Renal pelvis (tissue), 4 donors: Measurements from ENCODE around the gene AUP1. TPM values are rescaled to one million over a fixed set of nuclear protein-coding genes. Genes with fewer than 3 reads are reported as not detected.
A peak's percentile ranks its signal among the peaks of the same experiment; 100 is the strongest.

Source experiments
- DNase-seq: peaks from one replicate; pipeline ENCODE4 v3.0.0-alpha.2; 2013
- polyA plus RNA-seq, 3 donors: library from polyadenylated mRNA; unstranded; fragments of 120-200 nt; gene quantifications; one replicate each; pipeline ENCODE4 v1.2.1, GENCODE V29; 2013; ENCODE audit not compliant: insufficient read length in 3 of 3

The AUP1 gene
- polyA plus RNA-seq, 3 donors: 106 to 113 (median 110) TPM

DNA sequence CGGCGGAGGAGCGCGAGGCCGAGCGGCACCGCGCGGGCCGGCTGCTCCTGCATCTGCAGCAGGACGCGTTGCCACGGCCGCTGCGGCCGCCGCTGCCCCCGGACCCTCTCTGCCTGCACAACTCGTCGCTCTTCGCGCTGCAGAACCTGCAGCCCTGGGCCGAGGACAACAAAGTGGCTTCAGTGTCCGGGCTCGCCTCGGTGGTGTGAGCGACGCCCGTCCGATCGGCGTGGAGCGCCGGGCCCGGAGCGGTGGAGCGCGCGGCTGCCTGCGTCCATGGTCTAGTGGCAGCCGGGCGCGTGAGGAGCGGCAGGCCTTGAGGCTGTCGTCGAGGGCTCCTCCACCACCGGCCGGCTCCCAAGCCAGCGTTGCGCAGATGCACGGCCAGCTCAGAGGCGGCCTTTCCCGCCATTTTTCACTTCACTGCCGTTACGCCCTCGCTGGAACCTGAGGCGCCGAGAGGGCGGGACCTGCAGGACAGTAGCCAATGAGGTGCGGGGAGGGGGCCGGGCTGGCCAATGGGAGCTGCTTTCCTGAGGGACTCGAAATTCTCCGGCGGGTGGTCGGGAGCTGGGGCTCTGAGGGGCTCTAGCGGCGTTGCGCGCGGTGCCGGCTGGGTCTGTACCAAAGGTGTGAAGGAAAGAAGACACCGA is 13.4 kb downstream of the AUP1 start:
- DNase-seq: no peak

DNA sequence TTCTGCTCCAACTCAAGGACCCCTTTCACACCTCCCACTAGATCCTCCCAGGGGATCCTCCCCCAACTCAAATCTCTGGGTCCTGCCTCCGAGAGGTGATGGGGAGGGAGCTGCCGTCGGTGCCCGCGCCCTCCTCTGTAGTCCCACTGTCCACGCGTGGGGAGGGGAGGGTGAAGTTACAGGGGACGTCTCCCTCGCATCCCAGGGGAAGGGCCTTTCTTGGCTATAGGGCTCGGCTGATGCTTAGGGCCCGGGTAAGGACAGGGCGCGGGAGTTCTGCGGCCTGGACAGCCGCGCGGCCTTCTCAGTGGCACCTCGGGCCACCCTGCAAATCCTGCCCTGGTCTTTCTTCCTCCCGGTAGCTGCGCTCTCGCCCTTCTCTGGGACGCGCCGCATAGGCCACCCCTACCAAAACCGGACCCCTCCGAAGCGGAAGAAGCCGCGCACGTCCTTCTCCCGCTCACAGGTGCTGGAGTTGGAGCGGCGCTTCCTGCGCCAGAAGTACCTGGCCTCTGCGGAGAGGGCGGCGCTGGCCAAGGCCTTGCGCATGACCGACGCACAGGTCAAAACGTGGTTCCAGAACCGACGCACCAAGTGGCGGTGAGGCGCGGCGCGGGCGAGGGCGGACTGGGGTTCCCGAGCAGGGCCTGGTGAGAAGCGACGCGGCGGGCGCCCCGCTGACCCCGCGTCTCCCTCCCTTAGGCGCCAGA is 14.1 kb downstream of the AUP1 start:
- DNase-seq: no peak

DNA sequence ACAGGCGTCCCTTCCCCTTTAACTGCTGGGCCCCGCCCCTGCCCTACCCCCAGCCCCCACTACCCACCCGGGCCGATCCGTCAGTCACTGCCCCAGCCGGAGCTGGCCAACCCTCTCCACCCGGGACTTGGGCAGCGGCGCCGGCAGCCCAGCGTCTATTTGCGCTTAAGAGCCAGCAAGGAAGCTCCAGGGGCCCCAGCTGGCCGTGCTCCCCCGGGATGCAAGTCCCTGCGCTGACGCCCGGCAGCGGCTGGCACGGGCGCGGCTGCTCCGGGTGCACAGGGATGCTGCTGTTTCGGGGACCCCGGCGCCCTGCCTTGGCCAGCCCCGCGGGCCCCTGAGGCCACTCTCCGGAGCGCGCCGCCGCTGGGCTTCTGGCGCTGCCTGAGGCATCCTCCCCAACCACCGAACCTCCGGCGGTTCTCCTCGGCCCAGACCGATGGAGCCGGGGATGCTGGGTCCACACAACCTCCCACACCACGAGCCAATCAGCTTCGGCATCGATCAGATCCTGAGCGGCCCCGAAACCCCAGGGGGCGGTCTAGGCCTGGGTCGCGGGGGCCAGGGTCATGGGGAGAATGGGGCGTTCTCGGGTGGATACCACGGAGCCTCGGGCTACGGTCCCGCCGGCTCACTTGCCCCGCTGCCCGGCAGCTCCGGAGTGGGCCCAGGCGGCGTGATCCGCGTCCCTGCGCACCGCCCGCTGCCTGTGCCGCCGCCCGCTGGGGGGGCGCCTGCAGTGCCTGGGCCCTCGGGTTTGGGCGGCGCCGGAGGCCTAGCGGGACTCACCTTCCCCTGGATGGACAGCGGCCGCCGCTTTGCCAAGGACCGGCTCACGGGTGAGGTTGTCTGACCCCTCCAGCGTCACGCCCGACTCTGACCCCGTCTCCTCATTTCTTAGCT is 14.9 kb downstream of the AUP1 start, which contains the start of gene TLX2:
TSS of gene TLX2 (plus strand) at position 83 of the 903 bp plus-strand sequence. CDS start at position 440, 357 bp downstream.
- DNase-seq: no peak

DNA sequence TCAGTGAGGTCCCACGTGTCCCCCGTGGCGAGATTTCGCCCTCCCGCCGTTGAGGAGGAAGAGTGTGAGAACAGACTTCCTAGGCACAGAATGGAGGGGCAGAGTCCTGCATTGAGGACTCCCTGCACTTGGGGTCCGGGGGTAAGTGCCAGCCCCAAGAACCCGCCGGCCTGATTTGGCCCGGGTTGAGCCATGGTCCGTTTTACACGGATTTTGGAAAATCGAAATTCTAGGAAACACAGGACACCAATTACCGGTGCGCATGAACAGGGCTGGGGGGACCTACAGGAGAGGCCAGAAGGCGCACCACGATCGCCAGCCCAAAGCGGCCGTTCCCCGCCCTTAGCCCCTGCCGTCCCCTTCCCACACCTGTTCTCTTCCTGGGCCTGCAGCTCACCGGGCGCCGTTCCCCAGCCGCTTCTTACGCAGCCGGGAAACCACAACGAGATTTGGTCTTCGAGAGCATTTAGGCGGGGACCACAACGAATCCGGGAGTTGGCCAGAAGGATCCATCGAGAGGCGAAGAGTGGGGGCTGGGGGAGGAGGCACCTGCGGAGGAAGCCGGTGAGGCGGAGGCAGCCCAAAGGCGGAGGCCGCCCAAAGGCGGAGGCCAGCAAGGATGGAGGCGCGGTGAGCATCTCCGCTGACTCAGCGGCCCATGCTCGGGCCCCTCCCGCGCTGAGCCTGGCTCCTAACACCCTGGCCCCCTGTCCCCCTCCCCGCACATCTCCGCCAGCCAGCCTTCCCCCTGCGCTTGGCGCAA is 15.7 kb downstream of the AUP1 start:
- no peak for DNase-seq

DNA sequence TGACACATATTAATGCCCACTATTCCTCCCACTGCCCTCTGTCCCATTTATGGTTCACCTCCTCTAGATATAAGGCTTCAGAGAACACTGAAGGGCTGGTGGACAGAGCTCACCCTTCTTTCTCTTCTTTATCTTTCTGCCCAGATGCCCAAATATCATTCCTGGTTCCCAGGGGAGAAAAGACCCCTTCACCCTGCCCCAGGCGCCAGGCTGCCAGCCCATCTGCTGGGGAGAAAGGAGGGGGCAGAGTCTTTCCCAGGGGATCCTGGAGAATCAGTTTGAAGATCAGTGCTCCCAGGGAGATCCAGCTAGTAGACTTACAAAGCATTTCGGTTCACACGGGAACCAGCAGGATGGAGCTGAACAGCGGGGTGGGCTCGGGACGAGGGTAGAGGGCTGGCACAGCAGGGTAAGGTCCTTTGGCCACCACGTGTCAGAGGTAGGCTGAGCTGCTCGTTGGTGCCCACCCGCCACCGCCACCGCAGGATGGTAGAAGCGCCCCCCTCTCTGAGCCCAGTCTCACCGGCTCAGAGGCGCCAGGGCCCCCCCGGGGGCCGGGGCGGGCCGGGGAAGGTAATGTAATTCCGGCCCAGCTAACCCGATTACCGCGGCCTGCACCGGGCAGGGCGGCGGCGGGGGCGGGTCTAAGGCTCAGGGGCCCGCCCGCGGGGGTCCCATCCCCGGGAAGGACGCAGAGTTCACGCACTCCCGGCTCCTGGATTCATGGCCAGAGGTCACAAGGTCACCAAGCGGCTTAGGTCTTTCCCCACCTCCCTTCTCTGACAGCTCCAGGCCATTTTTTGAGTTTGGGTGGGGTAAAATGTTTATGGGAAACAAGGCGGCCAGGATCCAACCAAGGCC is 16.5 kb downstream of the AUP1 start:
- no peak for DNase-seq

DNA sequence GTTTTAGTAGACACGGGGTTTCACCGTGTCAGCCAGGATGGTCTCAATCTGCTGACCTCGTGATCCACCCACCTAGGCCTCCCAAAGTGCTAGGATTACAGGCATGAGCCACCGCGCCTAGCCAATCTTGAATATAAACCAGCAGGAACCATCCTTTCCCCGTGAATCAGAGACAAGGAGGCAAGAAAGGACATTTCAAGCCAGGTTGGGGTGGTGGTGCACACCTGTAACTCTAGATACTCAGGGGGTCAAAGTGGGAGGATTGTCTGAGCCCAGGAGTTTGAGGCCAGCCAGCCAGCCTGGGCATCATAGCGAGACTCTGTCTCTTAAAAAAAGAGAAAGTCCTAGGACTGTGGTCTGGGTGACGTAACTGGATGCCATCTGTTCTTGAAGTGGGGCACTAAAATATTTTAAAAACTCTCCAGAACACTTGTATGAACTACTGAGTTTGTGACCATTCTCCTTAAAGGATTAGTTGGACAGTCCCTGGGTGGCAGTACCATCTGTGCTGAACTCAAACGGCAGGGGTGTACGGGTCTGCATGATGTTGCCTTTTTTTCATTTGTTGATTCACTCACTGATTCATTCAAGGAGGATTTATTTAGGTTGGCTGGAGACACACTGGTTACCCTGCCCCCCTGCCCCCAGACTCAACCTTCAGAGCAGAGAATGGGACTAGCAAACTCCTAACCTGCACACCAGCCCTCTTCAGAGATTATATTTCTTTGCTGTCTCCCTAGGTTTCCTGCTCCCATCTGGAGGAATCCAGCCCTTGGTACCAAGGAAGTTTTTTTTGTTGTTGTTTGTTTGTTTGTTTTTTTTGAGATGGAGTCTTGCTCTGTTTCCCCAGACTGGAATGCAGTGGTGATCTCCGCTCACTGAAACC is 18.2 kb downstream of the AUP1 start:
- DNase-seq: no peak

DNA sequence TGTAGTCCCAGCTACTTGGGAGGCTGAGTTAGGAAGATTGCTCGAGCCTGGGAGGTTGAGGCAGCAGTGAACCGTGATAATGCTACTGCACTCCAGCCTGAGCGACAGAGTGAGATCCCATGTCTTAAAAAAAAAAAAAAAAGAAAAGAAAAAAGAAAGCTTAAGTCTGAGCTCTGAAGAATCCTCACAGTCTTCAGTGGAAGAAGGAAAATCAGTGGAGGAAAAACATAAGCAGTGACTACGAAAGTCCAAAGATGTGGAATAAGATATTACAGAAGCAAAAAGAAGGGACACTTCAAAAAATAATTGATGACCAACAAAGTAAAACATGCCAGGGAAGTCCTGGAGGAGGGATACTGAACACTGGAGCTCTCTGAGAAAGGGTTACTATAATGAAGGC is 19.2 kb downstream of the AUP1 start:
- no peak for DNase-seq

DNA sequence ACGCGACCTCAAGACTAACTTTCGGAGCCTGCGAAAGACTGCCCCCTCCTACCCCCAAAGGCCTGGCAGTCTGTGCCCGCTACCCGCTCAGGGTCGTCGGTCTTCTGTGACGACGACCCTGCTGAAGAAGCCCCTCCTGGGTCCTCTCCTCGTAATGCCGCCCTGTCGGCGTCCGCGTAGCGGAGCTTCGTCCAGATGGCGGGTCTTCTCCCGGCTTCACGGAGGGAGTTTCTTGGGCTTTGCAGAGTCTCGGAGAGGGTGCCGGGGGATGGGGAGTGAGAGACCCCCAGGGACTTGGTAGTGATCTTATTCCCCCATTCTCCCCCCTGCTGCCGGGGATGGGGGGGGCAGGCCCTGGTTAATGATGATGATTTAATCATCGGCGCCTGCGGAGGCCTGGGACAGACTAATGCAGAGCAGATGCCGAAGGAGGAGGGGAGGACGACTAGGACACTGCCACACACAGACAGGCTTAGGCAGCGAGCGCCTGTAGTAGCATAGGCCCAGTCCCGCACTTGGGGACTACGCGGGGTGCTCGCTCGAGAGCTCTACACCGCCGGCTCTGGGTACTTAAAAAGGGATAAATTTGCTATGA is 21.5 kb downstream of the AUP1 start:
- no peak for DNase-seq

DNA sequence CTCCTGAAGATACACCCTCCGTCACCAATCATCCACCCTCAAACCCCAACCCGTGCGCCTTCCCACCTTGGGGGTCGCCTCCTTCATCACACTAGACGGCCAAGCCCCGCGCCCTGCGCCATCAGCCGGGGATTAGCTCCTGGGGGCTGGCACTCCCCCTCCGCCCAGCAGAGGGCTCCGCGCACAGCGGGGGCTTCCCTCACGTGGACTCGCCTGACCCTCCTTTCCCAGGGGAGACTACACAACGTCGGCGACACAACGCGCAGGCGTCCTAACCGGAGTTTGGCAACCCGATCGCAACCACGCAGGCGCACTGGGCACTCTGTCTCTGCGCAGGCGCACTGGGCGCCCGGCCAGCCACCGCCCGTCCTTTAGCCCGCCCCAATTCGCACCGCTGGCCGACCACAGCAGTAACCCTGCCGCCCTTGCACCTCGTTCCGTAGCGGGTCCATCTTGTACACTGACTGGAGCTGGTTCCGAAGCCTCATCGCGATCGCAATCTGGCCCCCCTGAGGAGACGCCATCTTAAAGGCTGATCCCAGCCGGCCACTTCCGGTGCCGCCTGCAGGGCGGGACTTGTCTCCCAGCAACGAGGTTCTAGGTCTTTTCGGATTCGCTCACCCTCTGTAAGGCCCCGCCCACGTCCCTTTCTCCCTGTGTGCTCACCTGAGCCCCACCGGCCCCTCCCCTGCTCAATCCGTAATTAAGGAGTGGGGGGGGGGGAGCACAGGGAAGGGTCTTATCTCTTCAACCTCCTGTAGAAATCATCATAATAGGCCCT is 22.2 kb downstream of the AUP1 start, which contains the start of gene PCGF1:
TSS of gene PCGF1 (minus strand) at position 551 of the 781 bp plus-strand sequence. CDS start at position 524, 27 bp downstream.
- peak; percentile 99 for DNase-seq

DNA sequence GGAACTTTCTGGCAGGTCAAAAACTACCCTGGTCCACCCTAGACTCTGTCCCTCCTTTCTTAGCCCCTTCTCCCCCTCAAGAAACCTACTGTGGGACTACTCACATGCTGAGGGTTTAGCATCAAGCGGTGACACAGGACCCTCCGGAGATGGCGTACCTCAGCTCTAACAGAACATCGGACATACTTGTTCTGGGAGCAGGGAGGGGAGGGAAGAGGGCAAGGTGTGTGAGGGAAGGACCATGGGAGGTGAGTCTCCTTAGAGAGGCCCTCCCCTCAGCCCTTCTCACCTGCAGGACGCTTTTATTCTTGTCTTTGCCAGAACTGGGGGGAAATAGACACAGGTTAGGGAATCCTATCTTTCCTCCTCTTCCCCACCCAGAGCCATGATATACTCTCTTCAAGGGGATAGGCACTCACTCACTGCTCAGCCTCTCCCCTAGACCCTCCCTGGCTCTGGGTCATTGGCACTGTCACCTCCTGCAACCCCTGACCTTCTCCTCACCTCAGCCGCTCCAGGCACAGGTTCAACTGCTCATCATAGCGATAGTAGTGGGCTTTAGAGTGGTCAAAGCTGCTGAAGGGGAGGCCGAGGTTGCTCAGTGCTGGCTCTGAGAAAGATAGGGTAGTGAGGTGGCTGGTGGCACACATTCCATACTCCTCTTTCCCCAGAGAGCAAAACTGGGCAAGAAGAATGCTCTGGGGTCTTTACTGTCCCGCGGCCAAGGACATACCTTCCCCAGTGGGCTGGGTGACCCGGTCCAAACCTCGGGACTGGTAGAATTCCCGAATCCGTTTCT is 23.9 kb downstream of the AUP1 start:
- DNase-seq: no peak

DNA sequence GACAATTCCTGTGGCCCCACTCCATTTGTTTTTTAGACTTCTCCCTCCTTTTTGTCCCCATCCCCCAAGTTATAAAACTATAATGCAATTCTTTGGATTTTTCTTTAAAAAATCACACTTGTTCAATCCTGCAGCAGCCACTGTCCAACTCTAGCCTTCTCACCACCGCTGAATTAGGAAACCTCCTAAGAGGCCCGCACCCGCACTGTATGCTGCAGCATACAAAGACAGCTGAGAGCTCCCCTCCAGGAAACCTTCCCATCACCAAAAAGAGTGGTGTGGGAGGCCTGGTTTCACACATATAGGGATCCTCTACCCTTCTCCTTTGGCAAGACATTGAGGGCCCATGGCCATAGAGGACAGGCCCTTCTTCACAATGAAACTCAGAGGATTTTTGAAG is 24.9 kb downstream of the AUP1 start:
- DNase-seq: no peak

DNA sequence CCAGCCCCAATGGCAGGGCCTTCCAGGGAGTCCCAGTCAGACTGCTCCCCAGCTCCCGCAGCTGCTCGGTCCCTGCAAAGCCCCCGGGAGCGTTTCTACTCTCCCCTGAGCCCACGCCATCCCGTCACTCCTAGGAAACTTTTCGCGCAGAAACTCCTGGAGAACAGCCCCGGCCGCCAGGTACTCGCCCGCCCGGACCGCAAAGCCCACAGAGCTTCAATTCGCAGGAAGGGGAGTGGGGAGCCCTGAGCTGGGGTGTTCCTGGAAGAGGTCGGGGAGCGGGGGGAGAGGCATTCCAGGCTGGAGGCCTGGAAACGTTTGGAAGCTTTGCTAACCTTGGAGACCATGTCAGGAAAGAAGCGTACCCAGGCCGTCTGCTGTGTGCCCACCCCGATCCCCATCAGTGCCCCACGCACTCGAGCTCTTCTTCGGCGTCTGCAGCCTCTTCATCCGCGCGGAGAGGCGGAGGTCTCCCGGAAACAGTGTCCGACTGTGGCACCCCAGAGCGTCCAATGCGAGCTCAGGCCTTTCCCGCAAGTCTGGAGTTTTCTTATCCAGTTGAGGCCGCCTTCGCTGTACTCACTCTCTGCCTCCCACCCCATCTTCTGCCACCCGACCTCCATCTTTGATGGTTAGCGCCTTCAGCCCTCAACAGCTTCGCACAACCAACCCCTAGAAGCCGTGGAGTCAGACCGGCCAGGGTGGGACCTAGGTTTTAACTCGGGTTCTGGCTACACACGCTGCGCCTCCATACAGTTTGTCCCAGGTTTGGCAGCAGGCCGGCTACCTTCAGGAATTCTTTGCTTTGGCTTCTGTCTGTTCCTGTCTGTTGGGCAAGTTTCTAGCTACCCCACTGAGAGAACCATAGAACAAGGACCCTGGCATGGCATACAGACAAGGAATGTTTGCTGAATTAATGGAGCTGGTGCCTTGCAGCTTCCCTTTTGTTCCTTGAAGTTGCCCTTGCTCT is 25.7 kb downstream of the AUP1 start:
- DNase-seq: no peak

DNA sequence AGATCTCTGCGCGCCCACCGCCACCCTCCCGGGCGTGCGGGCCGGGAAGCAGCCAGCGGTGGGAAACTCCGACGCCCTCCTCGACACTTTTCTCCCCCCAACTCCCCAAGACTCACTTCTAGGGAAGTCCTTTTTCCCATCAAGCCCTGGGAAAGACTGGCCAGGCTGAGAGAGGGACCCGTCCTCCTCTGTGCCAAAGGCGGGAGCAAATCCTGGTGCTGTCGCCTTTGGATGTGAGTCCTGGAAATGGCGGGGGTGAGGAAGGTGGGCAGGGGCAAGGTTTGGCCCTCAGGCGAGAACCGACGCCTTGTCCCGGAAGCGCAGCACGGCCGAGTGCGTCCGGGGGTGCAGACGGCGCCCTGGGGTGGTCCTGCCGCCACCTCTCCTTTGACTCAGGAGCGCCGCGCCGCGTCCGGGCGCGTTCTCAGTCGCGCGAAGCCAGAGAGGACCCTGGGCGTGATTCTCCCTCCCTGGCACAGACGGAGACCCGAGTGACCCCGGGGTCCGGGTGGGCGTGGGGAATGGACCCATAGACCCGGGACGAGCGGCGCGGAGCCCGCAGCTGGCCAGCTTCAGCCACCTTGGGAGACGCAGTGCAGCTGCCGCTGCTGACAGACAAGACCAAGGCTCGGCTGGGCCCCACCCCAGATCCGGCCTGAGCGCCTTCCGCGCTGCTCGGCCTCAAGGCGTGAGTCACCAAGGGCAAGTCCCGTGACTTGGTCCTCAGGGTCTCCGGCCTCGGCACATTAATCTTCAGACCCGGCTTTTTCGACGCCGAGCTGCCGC is 26.6 kb downstream of the AUP1 start:
- no peak for DNase-seq

DNA sequence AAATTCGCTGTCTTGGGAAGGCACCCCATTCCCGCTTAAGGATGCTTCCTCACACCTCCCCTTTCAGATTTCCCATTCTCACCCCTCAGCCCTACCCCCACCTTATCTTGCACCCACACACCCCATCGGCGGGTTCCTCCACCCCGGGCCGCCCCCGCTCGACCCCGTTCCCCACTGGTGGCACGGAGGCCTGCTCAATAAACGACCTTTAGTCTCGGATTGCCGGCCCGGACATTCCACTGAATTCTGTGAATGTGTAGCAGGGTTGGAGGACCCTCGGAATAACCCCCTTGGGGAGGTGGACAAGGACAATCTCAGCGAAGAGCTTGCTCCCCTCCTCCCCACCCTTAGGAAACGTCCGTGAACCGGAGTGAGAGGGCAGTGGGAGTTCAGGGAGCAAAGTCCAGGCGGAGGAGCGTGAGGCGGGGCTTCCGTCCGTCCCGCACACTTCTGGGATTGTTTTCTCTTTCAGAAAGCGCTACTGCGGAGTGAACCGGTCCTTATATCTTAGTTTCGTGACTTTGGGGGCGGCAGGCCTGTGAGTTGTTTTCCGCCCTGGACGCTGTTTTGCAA is 27.3 kb downstream of the AUP1 start:
- no peak for DNase-seq
